GM18907 (cell line): ENCODE results near the gene ITFG1.

Source experiments
- ATAC-seq: cut with Tn5 transposase; IDR thresholded peaks from one replicate; pipeline ENCODE4 v1.9.1; 2021; ENCODE audit warnings: mild to moderate bottlenecking, moderate library complexity; ENCODE audit not compliant: unreplicated experiment

The ITFG1 gene

DNA sequence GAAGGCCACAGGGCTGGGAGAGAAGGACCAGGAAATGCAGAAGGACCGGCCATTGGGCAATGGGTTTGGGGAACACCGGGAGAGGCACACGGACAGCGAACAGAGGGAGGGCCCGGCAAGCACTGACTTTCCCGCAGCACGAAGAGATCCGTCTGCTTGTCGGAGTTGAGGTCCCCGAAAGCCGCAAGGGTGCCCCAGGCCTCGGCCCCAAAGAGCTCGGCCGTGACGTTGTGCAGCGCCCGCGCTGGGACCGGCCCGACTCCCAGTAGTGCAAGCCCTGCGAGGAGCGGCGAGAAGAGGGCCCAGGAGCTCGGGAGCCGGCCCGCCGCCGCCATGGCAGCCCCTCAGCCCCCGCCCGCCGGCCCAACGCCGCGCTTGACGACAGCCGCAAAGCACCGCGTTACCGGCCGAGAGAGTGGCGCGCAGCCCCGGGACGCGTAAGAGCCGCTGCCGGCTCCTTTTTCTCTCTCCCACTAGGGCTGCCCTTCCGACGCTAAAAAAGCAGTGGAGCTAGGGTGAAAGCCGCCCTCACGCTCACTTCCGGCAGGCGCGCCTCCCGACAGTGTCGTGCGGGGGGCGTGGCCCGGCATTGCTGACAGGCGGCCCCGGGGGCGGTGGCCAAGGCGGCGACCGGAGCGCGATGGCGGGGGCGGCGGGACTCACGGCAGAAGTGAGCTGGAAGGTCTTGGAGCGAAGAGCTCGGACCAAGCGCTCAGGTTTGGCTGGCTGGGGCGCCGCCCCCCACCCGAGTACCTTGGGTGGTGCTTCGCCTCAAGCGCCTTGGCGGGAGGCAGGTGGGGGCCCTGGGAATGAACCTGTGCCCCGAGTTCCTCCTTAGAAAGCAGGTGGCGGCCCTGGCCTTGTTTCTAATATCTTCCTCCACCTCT is at the start of gene ITFG1, which contains the start of gene PHKB:
TSS of gene ITFG1 (minus strand) at position 353 of the 887 bp plus-strand sequence. CDS start at position 335, 18 bp downstream.
TSS of gene PHKB (plus strand) at position 621 of the 887 bp plus-strand sequence. CDS start at position 641, 20 bp downstream.
- ATAC-seq: peak; percentile 80

DNA sequence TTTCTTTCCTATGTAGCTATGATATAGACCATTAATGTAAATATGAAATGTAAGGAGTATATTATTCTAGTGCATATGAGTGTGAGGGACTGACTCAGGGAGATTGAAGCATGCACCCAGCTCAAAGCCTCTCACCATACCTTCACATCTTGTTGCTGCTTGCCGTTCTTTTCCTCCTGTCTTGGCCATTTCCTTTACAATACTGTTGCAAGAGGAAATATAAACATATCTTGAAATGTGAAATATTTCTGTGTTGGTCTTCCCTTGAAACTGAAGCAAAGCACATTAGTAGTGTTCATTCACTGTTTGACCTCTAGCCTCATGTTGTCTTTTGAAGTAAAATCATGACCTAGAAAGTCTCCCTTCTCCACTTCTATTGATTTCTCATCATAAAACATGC is 46.8 kb upstream of the ITFG1 start:
- ATAC-seq: no peak

DNA sequence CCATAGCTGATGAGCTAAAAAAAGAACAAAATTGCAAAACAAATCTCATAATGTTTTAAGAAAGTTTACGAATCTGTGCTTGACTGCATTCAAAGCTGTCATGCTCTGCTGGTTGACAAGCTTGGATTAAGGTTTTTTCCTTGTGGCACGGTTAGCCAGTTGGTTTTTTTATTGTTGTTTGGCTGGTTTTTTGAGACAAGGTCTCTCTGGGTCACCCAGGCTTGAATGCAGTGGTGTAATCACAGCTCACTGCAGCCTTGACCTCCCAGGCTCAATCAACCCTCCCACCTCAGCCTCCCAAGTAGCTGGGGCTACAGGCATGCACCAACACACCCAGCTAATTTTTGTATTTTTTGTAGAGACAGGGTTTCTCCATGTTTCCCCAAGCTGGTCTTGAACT is 45.9 kb upstream of the ITFG1 start:
- no peak for ATAC-seq

DNA sequence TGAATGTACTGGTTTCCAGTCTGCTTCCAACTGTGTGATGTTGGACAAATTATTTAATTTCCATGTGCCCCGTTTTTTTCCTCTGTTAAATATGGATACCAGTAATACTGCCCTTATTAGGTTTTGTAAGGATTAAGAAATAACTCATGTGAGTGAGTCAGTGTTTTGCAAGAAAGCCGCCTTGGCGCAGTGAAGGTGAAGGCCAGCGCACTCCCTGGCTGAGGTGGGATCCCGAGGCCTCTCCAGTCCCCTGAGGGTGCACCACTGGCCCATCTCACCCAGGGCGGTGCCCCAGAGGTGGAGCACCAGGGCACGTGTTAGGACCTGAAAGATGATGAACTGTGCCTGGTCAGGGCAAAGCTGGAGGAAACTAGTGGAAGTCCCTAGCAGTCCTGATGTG is 43.7 kb upstream of the ITFG1 start:
- ATAC-seq: no peak

DNA sequence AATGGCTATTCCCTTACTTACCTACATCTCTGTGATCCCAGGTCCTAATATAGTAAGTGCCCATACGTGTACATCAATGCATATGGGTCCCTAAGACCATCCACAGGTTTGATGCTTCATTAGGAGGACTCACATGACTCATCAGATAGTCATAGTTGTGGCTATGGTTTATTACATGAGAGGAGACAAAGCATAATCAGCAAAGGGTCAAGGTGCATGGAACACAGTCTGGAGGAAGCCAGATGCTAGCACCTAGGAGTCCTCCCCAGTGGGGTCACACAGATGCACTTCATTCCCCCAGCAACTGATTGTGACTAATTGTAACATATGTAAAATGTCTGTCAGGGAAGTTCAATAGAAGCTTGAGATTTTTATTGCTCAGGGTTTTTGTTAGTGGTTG is 43.1 kb upstream of the ITFG1 start:
- ATAC-seq: no peak

DNA sequence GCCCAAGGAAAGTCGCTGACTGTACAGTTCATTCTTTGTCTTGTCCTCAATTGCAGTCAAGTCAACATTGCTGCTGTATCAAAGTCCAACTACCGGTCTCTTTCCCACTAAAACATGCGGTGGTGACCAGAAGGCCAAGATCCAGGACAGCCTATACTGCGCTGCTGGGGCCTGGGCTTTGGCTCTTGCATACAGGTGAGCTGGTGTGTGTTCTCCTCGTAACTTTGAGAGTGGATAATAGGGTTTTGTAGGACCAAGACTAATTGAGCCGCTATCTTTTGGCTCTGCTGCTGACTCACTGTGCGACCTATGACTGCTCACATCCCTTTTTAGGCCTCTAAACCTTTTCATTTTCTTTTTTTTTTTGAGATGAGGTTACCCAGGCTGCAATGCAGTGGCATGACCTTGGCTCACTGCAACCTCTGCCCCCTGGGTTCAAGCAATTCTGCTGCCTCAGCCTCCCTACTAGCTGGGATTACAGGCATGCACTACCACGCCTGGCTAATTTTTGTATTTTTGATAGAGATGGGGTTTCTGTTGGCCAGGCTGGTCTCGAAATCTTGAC is 38.9 kb upstream of the ITFG1 start:
- no peak for ATAC-seq

DNA sequence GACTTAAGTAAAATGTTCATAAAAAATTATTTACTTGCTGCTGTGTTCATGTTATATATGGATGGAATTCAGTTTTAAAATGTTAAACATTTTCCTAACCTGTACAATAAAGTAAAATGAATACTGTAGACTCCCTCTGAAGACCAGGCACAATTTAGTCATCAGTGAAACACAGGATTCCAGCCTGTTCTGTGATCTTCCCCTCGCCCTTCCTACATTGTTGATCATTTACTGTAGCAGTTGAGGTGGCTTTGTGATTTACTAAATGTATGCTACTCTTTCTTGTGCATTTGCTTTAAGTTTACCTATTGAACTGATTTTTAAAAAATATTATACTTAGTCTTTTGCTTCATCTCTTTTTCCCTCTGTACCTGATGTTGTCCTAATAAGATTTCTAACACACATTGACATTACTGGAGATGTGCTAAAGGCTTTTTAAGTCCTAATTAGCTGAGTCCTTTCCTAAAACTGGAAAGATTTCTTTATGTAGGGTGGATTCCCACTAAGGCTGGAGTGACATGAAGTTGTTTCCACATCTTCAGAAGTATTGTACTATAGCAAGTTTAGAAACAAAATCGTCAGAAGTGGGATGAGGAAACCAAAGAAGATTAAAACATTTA is 38.3 kb upstream of the ITFG1 start:
- no peak for ATAC-seq

DNA sequence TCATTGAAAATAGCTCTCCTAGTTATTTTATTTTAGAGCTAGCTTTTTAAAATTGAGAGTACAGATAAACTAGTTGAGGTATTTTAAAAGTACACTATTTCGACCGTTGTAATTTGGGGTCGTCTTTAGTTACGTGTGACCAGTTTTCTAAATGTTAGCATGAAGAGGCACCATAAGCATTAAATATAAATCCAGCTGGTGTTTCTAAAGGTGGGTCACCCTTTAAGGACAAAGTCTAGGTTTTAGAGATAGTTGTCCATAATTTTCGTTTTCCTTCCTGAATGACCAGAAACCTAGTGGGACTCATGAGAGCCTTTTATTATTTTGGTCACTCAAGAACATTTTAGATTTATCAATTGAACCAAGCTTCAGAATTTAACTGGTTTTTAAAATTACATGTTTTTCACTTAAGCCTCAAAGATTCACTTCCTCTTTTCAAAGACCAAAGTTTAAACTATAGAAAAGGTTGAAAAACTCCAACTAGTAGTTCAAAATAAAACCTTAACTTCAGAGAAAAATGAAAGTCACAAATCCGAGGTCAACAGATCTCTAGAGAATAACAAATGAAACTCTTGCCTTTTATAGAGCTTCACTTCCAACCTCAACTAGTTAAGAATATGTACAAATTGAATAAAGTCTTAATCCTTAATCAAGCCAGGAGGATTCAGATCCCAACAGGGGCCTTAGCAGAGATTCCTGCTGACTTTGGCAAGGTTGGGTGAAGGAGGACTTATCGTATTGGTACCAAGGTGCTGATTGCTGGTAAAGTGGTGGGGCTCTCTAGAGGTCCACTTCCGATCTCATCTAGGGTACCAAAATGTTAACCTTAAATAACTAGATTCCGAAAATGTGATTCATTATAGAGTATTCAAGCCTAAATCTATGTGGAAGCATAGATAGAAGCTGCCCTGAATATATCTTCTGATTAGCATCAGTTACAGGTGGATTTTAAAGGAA is 32.8 kb upstream of the ITFG1 start:
- ATAC-seq: peak; percentile 58

GRCh38 chr16:47492428-47493377 is 31.8 kb upstream of the ITFG1 start:
- ATAC-seq: peak; percentile 89

GRCh38 chr16:47492036-47492427 is 31.2 kb upstream of the ITFG1 start:
- ATAC-seq: no peak

DNA sequence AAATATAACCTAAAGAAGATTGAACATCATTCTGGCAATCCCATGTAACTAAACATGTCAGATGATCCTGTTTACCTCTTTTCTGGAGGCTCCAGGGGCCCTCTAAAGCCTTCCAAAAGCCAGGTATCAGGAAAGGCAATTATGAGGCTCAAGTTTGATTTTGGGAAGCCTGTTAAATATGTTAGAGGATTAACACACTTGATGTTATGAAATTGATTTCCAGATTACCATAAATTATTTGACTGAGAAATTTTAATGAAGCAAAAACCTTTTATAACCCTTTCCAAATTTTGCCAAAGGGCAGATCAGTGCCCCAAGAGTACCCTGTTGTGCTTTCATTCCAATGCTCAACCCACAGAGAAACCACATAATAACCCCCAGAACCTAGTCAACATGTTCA is 29.6 kb upstream of the ITFG1 start:
- ATAC-seq: no peak

DNA sequence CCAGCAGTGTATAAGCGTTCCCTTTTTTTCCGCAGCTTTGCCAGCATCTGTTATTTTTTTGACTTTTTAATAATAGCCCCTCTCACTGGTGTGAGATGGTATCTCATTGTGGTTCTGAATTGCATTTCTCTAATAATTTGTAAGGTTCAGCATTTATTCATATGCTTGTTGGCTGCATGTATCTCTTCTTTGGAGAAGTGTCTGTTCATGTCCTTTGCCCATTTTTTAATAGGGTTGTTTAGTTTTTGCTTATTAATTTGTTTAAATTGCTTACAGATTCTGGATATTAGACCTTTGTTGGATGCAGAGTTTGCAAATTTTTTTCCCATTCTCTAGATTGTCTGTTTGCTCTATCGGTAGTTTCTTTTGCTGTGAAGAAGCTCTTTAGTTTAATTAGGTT is 27.2 kb upstream of the ITFG1 start:
- ATAC-seq: no peak

GRCh38 chr16:47486856-47487255 is 26.0 kb upstream of the ITFG1 start:
- ATAC-seq: peak; percentile 57

- no peak for ATAC-seq
Observed at GRCh38 chr16:47483616-47484015, 22.8 kb upstream of the ITFG1 start.

- ATAC-seq: peak; percentile 48
Observed at GRCh38 chr16:47481698-47482374, 21.0 kb upstream of the ITFG1 start.

DNA sequence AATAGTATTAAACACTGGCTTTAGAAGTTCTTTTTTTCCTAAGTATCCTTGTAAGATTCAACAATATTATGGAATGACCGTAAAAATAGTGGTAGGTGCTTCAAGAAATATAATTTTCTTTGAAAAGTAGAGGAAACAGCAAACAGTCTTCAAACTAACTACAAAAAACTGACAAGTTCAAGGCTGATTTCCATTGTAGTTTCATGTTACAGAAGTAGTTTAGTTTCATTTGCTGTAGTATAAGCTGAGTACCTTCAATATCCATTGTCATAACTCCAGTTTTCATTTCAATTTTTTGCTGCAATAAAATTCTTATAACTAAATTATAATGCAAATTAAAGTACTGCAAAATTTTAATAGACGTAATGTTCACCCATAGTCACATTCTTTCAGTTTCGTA is 19.5 kb upstream of the ITFG1 start:
- no peak for ATAC-seq

DNA sequence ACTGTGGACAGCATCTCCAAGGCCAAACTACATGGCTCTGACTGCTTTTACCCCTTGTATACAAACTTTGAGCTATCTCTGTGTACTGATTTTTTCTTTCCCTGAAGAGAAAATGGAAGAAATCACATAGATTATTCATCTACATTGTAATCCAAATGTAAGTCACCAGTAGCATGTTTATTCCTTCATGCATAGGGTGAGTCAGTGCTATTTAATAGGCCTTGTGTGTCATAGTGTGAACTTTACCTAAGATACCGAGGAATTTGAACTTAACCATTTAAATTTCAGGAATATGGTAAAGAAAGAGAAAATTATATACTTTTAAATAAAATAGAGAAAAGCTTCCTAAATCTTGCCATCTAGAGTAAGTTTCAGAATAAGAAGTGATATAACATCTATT is 16.8 kb upstream of the ITFG1 start:
- ATAC-seq: no peak

DNA sequence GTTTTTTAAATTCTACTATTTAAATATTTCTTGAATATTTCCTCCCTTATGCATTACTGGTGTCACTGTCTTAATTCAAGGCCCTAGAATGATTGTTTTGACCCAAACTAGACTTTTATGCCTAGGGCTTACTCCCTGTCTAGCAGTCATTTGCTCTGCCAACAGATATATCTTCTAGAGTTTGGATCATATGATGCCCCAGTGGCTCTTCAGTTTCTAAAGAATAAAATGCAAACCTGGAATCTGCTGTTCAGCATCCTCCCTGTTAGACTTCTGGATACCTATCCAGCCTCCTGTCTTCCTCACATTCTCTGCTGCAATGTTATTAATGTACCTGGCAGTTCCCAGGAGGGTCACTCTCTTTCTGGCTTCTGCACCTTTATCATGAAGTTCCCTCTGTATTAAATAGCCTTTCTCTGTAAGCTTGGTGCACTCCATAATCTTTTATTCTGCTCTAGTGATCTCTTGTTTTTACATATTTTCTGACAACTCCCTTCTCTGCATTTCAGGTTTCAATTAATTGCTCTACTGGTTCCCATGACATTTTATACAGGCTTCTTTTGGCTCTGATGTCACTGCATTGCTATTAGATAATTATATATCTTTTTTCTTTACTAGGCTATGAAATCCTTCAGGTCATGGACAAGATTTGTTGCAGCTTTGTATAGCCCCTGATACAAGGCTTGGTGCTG is 15.9 kb upstream of the ITFG1 start:
- ATAC-seq: no peak

- ATAC-seq: no peak
Observed at GRCh38 chr16:47475786-47476185, 14.9 kb upstream of the ITFG1 start.
